ENCODE data around the gene ADGRV1.
A peak's percentile ranks its signal among the peaks of the same experiment; 100 is the strongest.

Gene ADGRV1

DNA sequence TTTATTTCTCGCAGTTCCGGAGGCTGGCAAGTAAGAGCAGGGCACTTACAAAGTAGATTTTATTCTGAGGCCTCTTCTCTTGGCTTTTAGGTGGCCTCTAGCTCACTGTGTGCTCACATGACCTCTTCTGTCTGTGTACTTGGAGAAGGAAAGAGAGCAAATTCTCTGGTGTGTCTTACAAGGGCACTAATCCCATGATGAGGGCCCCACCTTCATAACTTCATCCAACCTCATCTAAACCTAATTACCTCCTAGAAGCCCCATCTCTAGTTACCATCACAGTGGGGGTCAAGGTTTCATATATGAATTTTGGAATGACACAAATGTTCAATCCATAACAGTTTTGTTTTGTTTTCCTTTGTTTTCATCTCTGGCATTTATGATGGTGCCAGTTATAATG lies 376.1 kb downstream of the ADGRV1 start:
- Histone ChIP-seq H3K4me3 (ENCODE audit: severe bottlenecking) (no peak overlapping the region), H3K9me3 (ENCODE audit: severe bottlenecking) (no peaks in the 10 kb centered on the region), H3K27ac (ENCODE audit: poor library complexity, severe bottlenecking) (no peak overlapping the region), H3K36me3 (ENCODE audit: low read depth) (no peaks in the 10 kb centered on the region), H3K4me1 (ENCODE audit: insufficient read depth, poor library complexity, severe bottlenecking) (peaks cover 13% of the 10 kb centered on the region), H3K27me3 (ENCODE audit: insufficient read depth, poor library complexity, severe bottlenecking) (no peaks in the 10 kb centered on the region)
- ATAC-seq (ENCODE audit: low read depth) (no peak), DNase-seq (ENCODE audit: low spot score) (no peak)
- TF ChIP-seq, protein P1, sequence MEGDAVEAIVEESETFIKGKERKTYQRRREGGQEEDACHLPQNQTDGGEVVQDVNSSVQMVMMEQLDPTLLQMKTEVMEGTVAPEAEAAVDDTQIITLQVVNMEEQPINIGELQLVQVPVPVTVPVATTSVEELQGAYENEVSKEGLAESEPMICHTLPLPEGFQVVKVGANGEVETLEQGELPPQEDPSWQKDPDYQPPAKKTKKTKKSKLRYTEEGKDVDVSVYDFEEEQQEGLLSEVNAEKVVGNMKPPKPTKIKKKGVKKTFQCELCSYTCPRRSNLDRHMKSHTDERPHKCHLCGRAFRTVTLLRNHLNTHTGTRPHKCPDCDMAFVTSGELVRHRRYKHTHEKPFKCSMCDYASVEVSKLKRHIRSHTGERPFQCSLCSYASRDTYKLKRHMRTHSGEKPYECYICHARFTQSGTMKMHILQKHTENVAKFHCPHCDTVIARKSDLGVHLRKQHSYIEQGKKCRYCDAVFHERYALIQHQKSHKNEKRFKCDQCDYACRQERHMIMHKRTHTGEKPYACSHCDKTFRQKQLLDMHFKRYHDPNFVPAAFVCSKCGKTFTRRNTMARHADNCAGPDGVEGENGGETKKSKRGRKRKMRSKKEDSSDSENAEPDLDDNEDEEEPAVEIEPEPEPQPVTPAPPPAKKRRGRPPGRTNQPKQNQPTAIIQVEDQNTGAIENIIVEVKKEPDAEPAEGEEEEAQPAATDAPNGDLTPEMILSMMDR (IDR thresholded peaks at IDR 0.05; ENCODE audit: poor library complexity, severe bottlenecking) = no peak

DNA sequence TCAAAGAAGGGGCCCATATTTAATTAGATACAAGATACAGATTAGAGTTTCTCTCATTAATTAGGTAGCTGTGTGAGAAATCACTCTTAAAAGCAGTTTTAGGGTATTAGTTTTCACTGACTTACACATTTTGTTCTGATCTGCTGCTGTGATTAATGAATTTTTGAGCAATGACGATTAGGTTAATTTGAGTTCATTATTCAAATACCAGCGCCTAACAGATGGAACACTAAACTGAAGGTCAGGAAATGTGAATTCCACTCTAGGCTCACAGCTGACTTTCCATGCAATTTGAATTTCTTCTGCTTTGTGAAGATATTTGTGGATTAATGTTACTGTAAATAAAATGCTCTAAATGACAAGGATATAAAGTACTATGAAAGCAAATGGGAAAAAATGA lies 380.6 kb downstream of the ADGRV1 start:
- Histone ChIP-seq H3K4me3 (ENCODE audit: severe bottlenecking) (no peak overlapping the region), H3K9me3 (ENCODE audit: severe bottlenecking) (no peaks in the 10 kb centered on the region), H3K27me3 (ENCODE audit: insufficient read depth, poor library complexity, severe bottlenecking) (no peaks in the 10 kb centered on the region), H3K27ac (ENCODE audit: poor library complexity, severe bottlenecking) (peak overlapping the region; percentile 45), H3K4me1 (ENCODE audit: insufficient read depth, poor library complexity, severe bottlenecking) (peaks cover 41% of the 10 kb centered on the region), H3K36me3 (ENCODE audit: low read depth) (no peaks in the 10 kb centered on the region)
- DNase-seq (ENCODE audit: low spot score) = no peak
- ATAC-seq (ENCODE audit: low read depth) = no peak
- TF ChIP-seq, protein P1 (IDR thresholded peaks at IDR 0.05; ENCODE audit: poor library complexity, severe bottlenecking) = no peak

DNA sequence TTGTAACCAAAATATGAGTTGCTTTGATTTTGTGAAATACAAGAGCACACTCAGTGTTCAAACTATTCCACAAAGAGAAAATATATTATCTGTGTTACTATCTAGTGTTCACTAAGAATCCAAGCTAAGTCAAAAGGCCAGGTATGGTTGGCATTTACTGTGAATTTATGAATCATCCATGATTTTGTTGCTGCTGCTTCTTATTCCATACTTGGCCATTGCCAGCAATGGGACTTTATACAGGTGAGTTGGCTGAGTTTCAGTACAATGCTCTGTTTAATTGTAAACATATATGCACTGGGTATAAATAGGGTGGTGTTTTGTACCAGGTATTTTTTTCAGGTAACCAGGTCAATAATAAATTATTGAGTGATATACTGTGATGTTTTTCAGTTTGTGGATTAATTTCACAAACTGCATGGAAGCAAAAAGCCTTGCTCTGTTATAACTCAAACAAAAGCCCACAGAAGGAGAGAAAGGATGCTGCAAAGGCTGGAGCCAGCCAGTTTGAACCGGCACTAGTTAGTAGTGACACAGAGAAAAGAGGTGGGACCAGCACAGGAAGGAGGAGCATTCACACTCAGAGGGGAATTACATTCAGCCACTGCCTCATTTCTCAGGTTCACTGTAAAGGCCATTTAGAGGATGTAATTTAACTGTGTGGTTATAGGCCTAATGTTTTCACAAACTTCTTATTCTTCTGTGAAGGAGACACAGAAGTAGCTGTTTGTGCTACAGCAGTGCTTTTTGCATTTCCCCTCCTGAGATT lies 381.8 kb downstream of the ADGRV1 start:
- Histone ChIP-seq H3K4me1 (ENCODE audit: insufficient read depth, poor library complexity, severe bottlenecking) (peaks cover 51% of the 10 kb centered on the region), H3K9me3 (ENCODE audit: severe bottlenecking) (no peaks in the 10 kb centered on the region), H3K27ac (ENCODE audit: poor library complexity, severe bottlenecking) (peak overlapping the region; percentile 45), H3K4me3 (ENCODE audit: severe bottlenecking) (no peak overlapping the region), H3K36me3 (ENCODE audit: low read depth) (no peaks in the 10 kb centered on the region), H3K27me3 (ENCODE audit: insufficient read depth, poor library complexity, severe bottlenecking) (no peaks in the 10 kb centered on the region)
- peak; percentile 63 for ATAC-seq (ENCODE audit: low read depth)
- no peak for DNase-seq (ENCODE audit: low spot score)
- TF ChIP-seq, protein P1 (IDR thresholded peaks at IDR 0.05; ENCODE audit: poor library complexity, severe bottlenecking) = no peak

DNA sequence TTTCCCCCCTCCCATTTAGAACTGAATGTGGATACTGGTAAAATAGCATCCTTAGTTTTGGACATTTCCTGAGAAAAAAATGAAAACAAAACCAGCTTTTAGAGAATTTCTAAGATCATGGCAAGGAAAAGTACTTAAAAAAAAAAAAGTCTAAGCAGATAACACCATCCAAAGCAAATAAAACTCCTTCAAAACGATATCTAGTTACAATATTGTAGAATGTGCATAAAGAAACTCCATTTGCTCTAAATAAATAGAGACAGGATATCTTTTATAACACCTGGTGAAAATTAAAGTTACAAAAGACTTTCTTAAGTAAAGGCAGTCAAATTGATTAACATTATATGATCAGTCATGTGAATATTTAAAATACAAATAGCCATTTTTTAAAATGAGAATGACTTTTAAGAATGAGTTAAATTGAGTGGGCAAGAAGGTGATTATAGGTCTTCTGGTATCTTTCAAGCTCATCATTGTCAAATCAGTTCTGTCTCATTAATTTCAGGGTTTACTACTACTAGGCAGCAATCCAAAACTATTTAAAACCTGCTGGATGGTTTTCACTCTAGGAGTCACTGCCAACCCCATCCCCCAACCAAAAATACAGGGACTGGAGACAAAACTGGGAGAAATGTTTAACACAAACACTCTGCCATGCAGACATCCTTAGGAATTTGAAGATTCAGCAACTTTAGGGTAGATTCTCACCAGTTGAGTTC lies 382.6 kb downstream of the ADGRV1 start:
- H3K27me3 ChIP-seq (ENCODE audit: insufficient read depth, poor library complexity, severe bottlenecking) = no peaks in the 10 kb centered on the region
- peaks cover 51% of the 10 kb centered on the region for H3K4me1 ChIP-seq (ENCODE audit: insufficient read depth, poor library complexity, severe bottlenecking)
- TF ChIP-seq, protein P1 (IDR thresholded peaks at IDR 0.05; ENCODE audit: poor library complexity, severe bottlenecking) = no peak
- no peak overlapping the region for H3K4me3 ChIP-seq (ENCODE audit: severe bottlenecking)
- peak overlapping the region; percentile 45 for H3K27ac ChIP-seq (ENCODE audit: poor library complexity, severe bottlenecking)
- no peaks in the 10 kb centered on the region for H3K36me3 ChIP-seq (ENCODE audit: low read depth)
- DNase-seq (ENCODE audit: low spot score) (no peak), ATAC-seq (ENCODE audit: low read depth) (no peak)
- H3K9me3 ChIP-seq (ENCODE audit: severe bottlenecking) = no peaks in the 10 kb centered on the region

DNA sequence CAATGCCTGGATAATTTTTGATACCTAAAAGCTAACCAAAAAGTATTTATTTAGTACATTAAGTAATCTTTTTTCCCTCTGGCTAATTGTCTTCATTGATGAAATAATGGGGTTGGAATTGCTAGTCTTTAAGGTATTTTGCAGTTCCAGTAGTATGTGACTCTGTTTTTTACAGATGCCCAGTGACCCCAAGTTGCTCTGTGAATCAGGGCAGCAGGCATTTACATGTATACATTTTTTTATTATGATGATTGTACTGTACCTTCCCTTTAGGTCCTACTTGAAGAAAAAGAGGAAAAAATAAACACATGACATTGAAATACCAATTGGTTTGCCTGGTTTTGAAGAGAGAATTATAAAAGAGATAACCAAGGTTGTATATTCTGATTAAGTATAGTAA lies 385.5 kb downstream of the ADGRV1 start:
- ATAC-seq (ENCODE audit: low read depth) = peak; percentile 92
- Histone ChIP-seq H3K4me3 (ENCODE audit: severe bottlenecking) (no peak overlapping the region), H3K27ac (ENCODE audit: poor library complexity, severe bottlenecking) (peak overlapping the region; percentile 25), H3K36me3 (ENCODE audit: low read depth) (no peaks in the 10 kb centered on the region), H3K27me3 (ENCODE audit: insufficient read depth, poor library complexity, severe bottlenecking) (no peaks in the 10 kb centered on the region), H3K4me1 (ENCODE audit: insufficient read depth, poor library complexity, severe bottlenecking) (peaks cover 45% of the 10 kb centered on the region), H3K9me3 (ENCODE audit: severe bottlenecking) (no peaks in the 10 kb centered on the region)
- TF ChIP-seq, protein P1 (IDR thresholded peaks at IDR 0.05; ENCODE audit: poor library complexity, severe bottlenecking) = no peak
- no peak for DNase-seq (ENCODE audit: low spot score)
